Right renal cortex interstitium (tissue), 3 donors: ENCODE data around the gene GTF2B. TPM values are rescaled to one million over a fixed set of nuclear protein-coding genes. Genes with fewer than 3 reads are reported as not detected.
"Not testable (repeated sequence)": the region's sequence is repeated elsewhere in the genome, so short reads cannot be mapped to it uniquely, and the experiment has no call there.

Source experiments
- DNase-seq, 3 donors: peaks; one replicate each; pipeline ENCODE4 v3.0.0-alpha.2; 2013; ENCODE audit warnings: low read depth in 3 of 3, low spot score in 2 of 3
- polyA plus RNA-seq, 3 donors: library from polyadenylated mRNA; unstranded; fragments of 120-200 nt; gene quantifications; one replicate each; pipeline ENCODE4 v1.2.1, GENCODE V29; 2013; ENCODE audit not compliant: insufficient read length in 3 of 3

GTF2B gene
- polyA plus RNA-seq: 10 to 100 TPM; 49.4 to 55.4 (median 53.7) TPM

GRCh38 chr1:88891318-88891950, at the start of gene GTF2B:
GTF2B (minus strand) TSS chr1:88891567; CDS start chr1:88891499, 68 bp downstream.
- DNase-seq: peak; percentile 87 to 91 (median 88)

- not testable (repeated sequence) for DNase-seq
Measured at GRCh38 chr1:88938528-88938927, 47.2 kb upstream of the GTF2B start.

GRCh38 chr1:88936760-88937342, 45.5 kb upstream of the GTF2B start:
- no peak for DNase-seq

GRCh38 chr1:88936223-88936523, 44.8 kb upstream of the GTF2B start:
- DNase-seq: no peak

GRCh38 chr1:88935522-88936222, 44.3 kb upstream of the GTF2B start:
- peak in 2 of 3 donors; percentile 2 to 27 for DNase-seq

GRCh38 chr1:88930176-88930575, 38.8 kb upstream of the GTF2B start:
- not testable (repeated sequence) for DNase-seq

GRCh38 chr1:88923224-88923623, 31.9 kb upstream of the GTF2B start:
- no peak for DNase-seq

- no peak for DNase-seq
Measured at GRCh38 chr1:88922214-88922613, 30.8 kb upstream of the GTF2B start.

- no peak for DNase-seq
Measured at GRCh38 chr1:88920845-88921244, 29.5 kb upstream of the GTF2B start.

- no peak for DNase-seq
Measured at GRCh38 chr1:88917321-88918025, 26.1 kb upstream of the GTF2B start.

- DNase-seq: no peak
Measured at GRCh38 chr1:88916883-88917282, 25.5 kb upstream of the GTF2B start.

- DNase-seq: not testable (repeated sequence)
Measured at GRCh38 chr1:88911800-88912199, 20.4 kb upstream of the GTF2B start.

- DNase-seq: no peak
Measured at GRCh38 chr1:88911161-88911560, 19.8 kb upstream of the GTF2B start.

- DNase-seq: no peak
Measured at GRCh38 chr1:88910401-88910800, 19.0 kb upstream of the GTF2B start.

- DNase-seq: no peak
Measured at GRCh38 chr1:88900883-88901282, 9.5 kb upstream of the GTF2B start.

- DNase-seq: no peak
Measured at GRCh38 chr1:88897070-88897730, 5.8 kb upstream of the GTF2B start.

- no peak for DNase-seq
Measured at GRCh38 chr1:88892357-88892877, 1.1 kb upstream of the GTF2B start.

GRCh38 chr1:88891951-88892340, 579 bp upstream of the GTF2B start:
- DNase-seq: no peak

- no peak for DNase-seq
Measured at GRCh38 chr1:88890791-88891317, 513 bp downstream of the GTF2B start.

GRCh38 chr1:88890131-88890530, 1.2 kb downstream of the GTF2B start:
- no peak for DNase-seq
